Right ventricle myocardium inferior (tissue), 1 donor: Measurements from ENCODE around the gene OR1J1. TPM values are rescaled to one million over a fixed set of nuclear protein-coding genes. Genes with fewer than 3 reads are reported as not detected.

Experiments
- ATAC-seq: fragments of 200-7000 bp; cut with Tn5 transposase; one replicate; pipeline ENCODE4 v1.9.1; 2020; ENCODE audit warnings: mild to moderate bottlenecking, moderate library complexity
- DNase-seq: peaks from one replicate; pipeline ENCODE4 v3.0.0; 2021; ENCODE audit errors: missing footprints
- intact Hi-C: fragments of 100-400 bp; cut with DNase I; formaldehyde crosslinking; loops from one replicate; pipeline ENCODE4 v1.11.0; 2022
- total RNA-seq: library from RNA; stranded (reverse); fragmentation: NEBNext Ultra II Directional; extraction: Animal tissue kit (Norgen Biotek cat#: 25700); gene quantifications from one replicate; pipeline ENCODE4 v1.2.1, GENCODE V29; 2021
- donor health status: DM: no; HTN: yes; CAD: no; lungs with severe emphysema.

Gene OR1J1
- total RNA-seq, 1 donor from 2014 or later = not detected

GRCh38 chr9:122453677-122454135, 24.0 kb downstream of the OR1J1 start:
- no peak for ATAC-seq
- DNase-seq = no peak
- intact Hi-C loops = loop anchor here (2.0 to 10.0 kb wide), 2 partner anchors 329 to 355 kb away; no protein-coding TSS in a partner anchor

- ATAC-seq = no peak
- intact Hi-C loops = no loop called here
Observed at GRCh38 chr9:122446819-122447484, 30.8 kb downstream of the OR1J1 start.

DNA sequence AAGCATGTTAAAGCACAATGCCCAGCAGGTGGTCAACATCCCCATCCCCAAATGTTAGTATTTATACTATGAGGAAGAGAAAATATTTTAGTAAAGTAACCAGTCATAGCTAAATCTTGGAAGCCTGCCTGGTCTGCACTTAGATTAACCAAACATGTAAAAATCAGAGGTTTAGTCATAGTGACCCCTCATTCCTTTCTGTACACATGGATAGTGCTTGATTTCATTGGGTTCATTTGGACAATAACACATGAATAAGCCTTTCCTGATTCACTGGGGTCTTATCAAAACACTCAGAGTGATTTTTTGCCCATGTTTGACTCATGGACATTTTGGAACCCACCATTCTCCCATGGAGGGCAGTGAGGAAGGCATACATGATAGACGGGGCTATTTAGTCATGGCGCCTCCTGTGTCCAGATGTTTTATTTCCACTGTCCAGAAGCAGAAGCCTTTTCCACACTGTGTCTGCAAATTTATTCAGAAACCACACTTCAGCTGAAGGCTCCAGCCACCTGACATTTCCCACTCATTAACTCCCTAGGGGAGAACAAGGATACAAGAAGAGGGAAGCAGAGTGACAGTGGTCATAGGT, 32.5 kb downstream of the OR1J1 start:
- DNase-seq = no peak
- intact Hi-C loops = no loop called here
- no peak for ATAC-seq

More at GRCh38 chr9:122446819-122447484, 30.8 kb downstream of the OR1J1 start:
- no peak for DNase-seq

DNA sequence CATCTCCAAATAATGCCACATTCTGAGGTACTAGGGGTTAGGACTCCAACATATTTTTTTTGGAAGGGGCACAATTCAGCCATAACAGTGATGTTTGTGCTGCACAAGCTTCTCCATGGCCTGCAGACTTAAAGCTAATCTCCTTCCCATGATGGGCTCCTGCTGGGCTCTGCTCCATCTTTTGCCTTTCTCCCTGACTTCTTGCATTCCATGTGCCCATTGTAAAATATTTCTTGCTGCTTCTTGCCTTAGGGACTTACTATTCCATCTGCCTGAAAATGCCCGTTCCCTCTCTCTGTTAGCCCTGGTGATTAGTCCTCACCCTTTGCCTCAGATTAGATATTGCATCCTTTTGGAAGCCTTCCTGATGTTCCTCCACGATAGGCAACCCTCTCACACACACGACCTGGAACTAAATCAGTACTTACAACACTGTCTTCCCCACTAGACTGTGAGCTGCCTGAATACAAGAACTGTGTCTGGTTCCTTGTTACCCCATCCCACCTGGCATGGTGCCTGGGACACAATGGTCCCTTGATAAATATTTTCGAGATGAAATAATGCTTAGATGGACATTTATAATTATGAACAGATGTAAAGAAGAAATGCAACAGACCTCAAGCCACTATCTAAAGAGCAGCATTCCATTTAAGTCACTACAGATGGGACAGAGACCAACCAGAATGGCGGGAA, 33.5 kb downstream of the OR1J1 start:
- no peak for DNase-seq
- peak; percentile 23 for ATAC-seq
- intact Hi-C loops = no loop called here

DNA sequence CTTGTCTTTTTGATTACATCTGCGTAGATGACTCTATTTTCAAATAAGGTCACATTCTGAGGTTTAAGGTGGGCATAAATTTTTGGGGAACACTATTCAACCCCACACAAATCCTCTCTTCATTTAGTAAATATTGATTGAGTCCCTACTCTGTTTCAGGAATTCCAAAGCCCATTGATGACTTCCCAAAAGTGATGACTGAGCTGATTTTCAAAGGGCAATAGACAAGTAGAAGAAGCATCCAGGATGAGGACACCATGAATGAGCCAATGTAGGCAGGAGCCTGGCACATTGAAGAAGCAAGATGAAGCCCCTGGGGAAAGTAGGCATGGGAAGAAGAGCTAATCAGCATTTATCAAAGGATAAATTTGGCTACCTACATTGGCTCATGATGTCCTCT, 35.2 kb downstream of the OR1J1 start:
- intact Hi-C loops = no loop called here
- DNase-seq = no peak
- no peak for ATAC-seq

Other genes with a start within 250 kb of the OR1J1 start
- gene LHX6, start 249.0 kb downstream of the OR1J1 start, total RNA-seq = 6.1 TPM
- gene RBM18, start 213.1 kb downstream of the OR1J1 start, total RNA-seq = 38.5 TPM
- gene MRRF, start 213.0 kb downstream of the OR1J1 start, total RNA-seq = 39.1 TPM
- gene PTGS1, start 106.9 kb downstream of the OR1J1 start, total RNA-seq = 4.0 TPM
- not detected for gene OR1J2, start 32.9 kb upstream of the OR1J1 start, total RNA-seq
- not detected for gene OR1J4, start 41.2 kb upstream of the OR1J1 start, total RNA-seq
- not detected for gene OR1N1, start 49.4 kb upstream of the OR1J1 start, total RNA-seq
- not detected for gene OR1N2, start 75.2 kb upstream of the OR1J1 start, total RNA-seq
- gene OR1L8, start 105.5 kb upstream of the OR1J1 start, total RNA-seq = not detected
- gene OR1Q1, start 136.8 kb upstream of the OR1J1 start, total RNA-seq = not detected
- gene OR1B1, start 179.7 kb upstream of the OR1J1 start, total RNA-seq = not detected
- gene OR1L1, start 183.8 kb upstream of the OR1J1 start, total RNA-seq = not detected
- gene OR1L3, start 197.2 kb upstream of the OR1J1 start, total RNA-seq = not detected
- not detected for gene OR1L4, start 246.1 kb upstream of the OR1J1 start, total RNA-seq